ENCODE results near the gene MT1M.

DNA sequence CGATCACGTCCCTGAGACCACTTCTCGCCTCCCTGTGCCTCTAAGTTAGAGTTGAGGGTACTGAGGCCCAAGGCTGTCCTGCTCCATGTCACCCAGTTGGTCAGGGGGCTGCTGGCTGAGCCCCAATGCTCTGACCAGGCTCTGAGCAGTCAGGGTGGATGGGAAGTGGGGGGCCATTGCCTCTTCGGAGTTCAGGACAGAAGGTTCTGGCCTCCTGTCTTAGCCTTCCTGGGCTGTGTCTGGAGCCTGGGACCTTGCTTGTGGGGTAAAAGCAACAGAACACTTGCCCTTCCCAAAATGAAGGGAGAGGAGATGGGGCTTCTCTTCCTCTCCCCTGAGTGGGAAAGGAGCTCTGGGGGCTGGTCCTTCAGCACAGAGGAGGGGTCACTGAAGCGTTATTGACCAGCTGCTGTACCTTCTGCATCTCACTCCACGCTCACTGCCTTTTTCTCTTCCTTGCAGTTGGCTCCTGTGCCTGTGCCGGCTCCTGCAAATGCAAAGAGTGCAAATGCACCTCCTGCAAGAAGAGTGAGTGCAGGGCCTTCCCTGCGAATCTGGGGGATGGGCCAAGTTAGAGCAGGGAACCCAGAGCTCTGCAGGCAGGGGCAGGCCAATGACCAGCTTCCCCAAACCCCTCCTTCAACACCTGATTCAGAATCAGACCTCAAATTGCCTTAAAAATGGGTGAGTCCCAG is 50.4 kb downstream of the MT1M start:
- TF ChIP-seq, protein P1, sequence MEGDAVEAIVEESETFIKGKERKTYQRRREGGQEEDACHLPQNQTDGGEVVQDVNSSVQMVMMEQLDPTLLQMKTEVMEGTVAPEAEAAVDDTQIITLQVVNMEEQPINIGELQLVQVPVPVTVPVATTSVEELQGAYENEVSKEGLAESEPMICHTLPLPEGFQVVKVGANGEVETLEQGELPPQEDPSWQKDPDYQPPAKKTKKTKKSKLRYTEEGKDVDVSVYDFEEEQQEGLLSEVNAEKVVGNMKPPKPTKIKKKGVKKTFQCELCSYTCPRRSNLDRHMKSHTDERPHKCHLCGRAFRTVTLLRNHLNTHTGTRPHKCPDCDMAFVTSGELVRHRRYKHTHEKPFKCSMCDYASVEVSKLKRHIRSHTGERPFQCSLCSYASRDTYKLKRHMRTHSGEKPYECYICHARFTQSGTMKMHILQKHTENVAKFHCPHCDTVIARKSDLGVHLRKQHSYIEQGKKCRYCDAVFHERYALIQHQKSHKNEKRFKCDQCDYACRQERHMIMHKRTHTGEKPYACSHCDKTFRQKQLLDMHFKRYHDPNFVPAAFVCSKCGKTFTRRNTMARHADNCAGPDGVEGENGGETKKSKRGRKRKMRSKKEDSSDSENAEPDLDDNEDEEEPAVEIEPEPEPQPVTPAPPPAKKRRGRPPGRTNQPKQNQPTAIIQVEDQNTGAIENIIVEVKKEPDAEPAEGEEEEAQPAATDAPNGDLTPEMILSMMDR (IDR thresholded peaks at IDR 0.05; ENCODE audit: insufficient read depth, low read length, poor library complexity, severe bottlenecking): no peak
- no peak for TF ChIP-seq EZH2phosphoT487 (conservative IDR thresholded peaks at IDR 0.05; ENCODE audit: low read length)
